ENCODE data around the gene RASA3.

The RASA3 gene

GRCh38 chr13:114088234-114088633, 44.2 kb downstream of the RASA3 start:
- H2AFZ ChIP-seq (ENCODE audit: low read length): no peak overlapping the region
- H3K27ac ChIP-seq (ENCODE audit: low read length): no peak overlapping the region
- H3K9ac ChIP-seq (ENCODE audit: low read length): no peak overlapping the region
- H3K4me1 ChIP-seq (ENCODE audit: low read length): no peaks in the 10 kb centered on the region
- no peak overlapping the region for H3K4me3 ChIP-seq (ENCODE audit: low read length)
- H3F3A ChIP-seq (ENCODE audit: insufficient read depth, low read length): no peaks in the 10 kb centered on the region
- DNase-seq: no peak
- no peak overlapping the region for H3K4me2 ChIP-seq (ENCODE audit: low read depth, low read length)
- peaks cover 63% of the 10 kb centered on the region for H3K79me2 ChIP-seq (ENCODE audit: low read length)
- H3K27me3 ChIP-seq (replicated peaks; ENCODE audit: insufficient read depth, low read length): no peaks in the 10 kb centered on the region
- H3K36me3 ChIP-seq (replicated peaks; ENCODE audit: insufficient read depth, low read length): no peaks in the 10 kb centered on the region; the same call in 1 of the 2 replicates
- no peaks in the 10 kb centered on the region for H3K9me2 ChIP-seq (replicated peaks; ENCODE audit: insufficient read depth, low read length)
- TF ChIP-seq EZH2phosphoT487 (IDR thresholded peaks at IDR 0.05; ENCODE audit: low read length): no peak
- no peak for TF ChIP-seq EZH2 (optimal IDR thresholded peaks at IDR 0.05; ENCODE audit: low read depth, low read length)
- no peak for TF ChIP-seq CTCF (IDR thresholded peaks at IDR 0.05; ENCODE audit: low read length)
- H3K9me3 ChIP-seq (replicated peaks; ENCODE audit: insufficient read depth, low read length): 0 out of 2 replicates have a peak, but pooled peaks cover 3% of the 10 kb centered on the region
- H4K20me1 ChIP-seq (ENCODE audit: insufficient read depth, low read length): no peaks in the 10 kb centered on the region

DNA sequence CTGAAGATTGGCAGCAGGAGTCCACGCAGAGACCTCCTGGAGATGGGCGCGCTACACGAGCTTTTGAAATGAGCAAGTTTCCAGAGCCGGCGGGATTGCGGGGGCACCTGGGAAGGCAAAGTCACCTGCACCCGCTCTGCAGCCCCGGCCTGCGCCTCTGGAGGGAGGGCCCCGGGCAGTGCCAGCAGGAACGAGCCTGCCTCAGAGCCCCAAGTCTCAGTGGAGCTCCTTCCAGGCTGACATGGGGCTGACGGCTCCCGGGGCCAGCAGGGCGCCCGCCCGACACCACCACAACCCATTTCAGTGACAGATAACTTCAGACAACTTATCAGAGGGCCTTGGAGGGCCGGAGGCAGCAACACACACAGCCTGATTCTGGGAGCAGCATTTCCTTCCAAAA, 45.0 kb downstream of the RASA3 start:
- no peak for DNase-seq
- Histone ChIP-seq H3K79me2 (ENCODE audit: low read length) (peaks cover 63% of the 10 kb centered on the region), H3K9ac (ENCODE audit: low read length) (no peak overlapping the region), H3K9me2 (replicated peaks; ENCODE audit: insufficient read depth, low read length) (no peaks in the 10 kb centered on the region), H4K20me1 (ENCODE audit: insufficient read depth, low read length) (no peaks in the 10 kb centered on the region), H2AFZ (ENCODE audit: low read length) (no peak overlapping the region), H3K27ac (ENCODE audit: low read length) (no peak overlapping the region), H3F3A (ENCODE audit: insufficient read depth, low read length) (no peaks in the 10 kb centered on the region), H3K36me3 (replicated peaks; ENCODE audit: insufficient read depth, low read length) (no peaks in the 10 kb centered on the region; the same call in 1 of the 2 replicates), H3K9me3 (replicated peaks; ENCODE audit: insufficient read depth, low read length) (0 out of 2 replicates have a peak, but pooled peaks cover 3% of the 10 kb centered on the region), H3K4me2 (ENCODE audit: low read depth, low read length) (no peak overlapping the region), H3K4me1 (ENCODE audit: low read length) (no peaks in the 10 kb centered on the region), H3K4me3 (ENCODE audit: low read length) (no peak overlapping the region), H3K27me3 (replicated peaks; ENCODE audit: insufficient read depth, low read length) (no peaks in the 10 kb centered on the region)
- TF ChIP-seq EZH2phosphoT487 (IDR thresholded peaks at IDR 0.05; ENCODE audit: low read length) (no peak), CTCF (IDR thresholded peaks at IDR 0.05; ENCODE audit: low read length) (no peak), EZH2 (optimal IDR thresholded peaks at IDR 0.05; ENCODE audit: low read depth, low read length) (no peak)

DNA sequence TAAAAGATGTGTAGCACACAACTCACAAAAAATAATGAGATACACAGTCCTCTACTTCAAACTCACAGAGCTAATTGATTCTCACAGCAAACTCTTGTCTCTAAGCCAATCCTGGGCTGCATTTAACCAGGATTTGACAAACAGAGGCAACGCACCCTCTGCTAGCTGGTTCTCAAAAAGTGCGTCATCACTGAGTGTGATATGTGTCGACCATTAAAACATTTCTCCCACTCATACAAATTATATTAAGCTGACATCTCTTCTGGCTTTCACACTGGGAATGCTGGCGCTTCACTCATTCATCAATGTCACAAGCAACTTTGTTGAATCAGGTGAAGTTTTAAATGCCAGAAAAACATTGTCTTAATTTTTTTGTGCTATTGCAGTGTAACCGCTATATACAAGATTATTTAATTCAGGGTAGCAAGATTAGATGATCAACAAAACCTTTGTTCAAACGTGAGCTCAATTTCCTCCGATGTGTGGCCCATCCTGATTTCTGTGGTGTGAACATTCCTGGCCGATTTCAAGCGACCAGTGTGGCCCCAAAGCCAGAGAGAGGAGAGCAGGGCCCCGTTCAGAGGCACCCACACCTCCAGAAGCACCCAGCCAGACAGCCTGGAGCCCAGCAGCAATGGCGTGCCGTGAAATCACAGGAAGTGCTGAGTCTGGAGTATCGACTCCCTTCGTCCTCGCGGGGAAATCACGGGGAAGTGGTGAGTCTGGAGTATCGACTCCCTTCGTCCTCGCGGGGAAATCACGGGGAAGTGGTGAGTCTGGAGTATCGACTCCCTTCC, 49.4 kb downstream of the RASA3 start:
- Histone ChIP-seq H3K27ac (ENCODE audit: low read length) (no peak overlapping the region), H3F3A (ENCODE audit: insufficient read depth, low read length) (no peaks in the 10 kb centered on the region), H4K20me1 (ENCODE audit: insufficient read depth, low read length) (no peaks in the 10 kb centered on the region), H3K4me3 (ENCODE audit: low read length) (no peak overlapping the region), H3K36me3 (replicated peaks; ENCODE audit: insufficient read depth, low read length) (no peaks in the 10 kb centered on the region; the same call in 1 of the 2 replicates), H3K9ac (ENCODE audit: low read length) (no peak overlapping the region), H3K79me2 (ENCODE audit: low read length) (peaks cover 65% of the 10 kb centered on the region), H3K9me3 (replicated peaks; ENCODE audit: insufficient read depth, low read length) (no peaks in the 10 kb centered on the region), H2AFZ (ENCODE audit: low read length) (no peak overlapping the region), H3K27me3 (replicated peaks; ENCODE audit: insufficient read depth, low read length) (no peaks in the 10 kb centered on the region), H3K4me2 (ENCODE audit: low read depth, low read length) (no peak overlapping the region), H3K9me2 (replicated peaks; ENCODE audit: insufficient read depth, low read length) (no peaks in the 10 kb centered on the region), H3K4me1 (ENCODE audit: low read length) (no peaks in the 10 kb centered on the region)
- DNase-seq: no peak
- TF ChIP-seq EZH2phosphoT487 (IDR thresholded peaks at IDR 0.05; ENCODE audit: low read length): no peak
- TF ChIP-seq CTCF (IDR thresholded peaks at IDR 0.05; ENCODE audit: low read length): no peak
- no peak for TF ChIP-seq EZH2 (optimal IDR thresholded peaks at IDR 0.05; ENCODE audit: low read depth, low read length)

Measured in MM.1S (cell line).